ENCODE measurements around the gene CLDN18.

The CLDN18 gene

GRCh38 chr3:138009476-138010272 is at the start of gene CLDN18:
CLDN18 (plus strand) TSS chr3:138010165; CDS start chr3:138010226, 61 bp downstream.
- no peak for DNase-seq

- DNase-seq, result peak; percentile 42
Measured at GRCh38 chr3:137962251-137962650, 47.7 kb upstream of the CLDN18 start.

GRCh38 chr3:137963463-137963862 is 46.5 kb upstream of the CLDN18 start:
- no peak for DNase-seq

- DNase-seq, result peak; percentile 88
Measured at GRCh38 chr3:137970914-137971831, 38.8 kb upstream of the CLDN18 start.

GRCh38 chr3:137972396-137972795 is 37.6 kb upstream of the CLDN18 start:
- DNase-seq, result no peak

GRCh38 chr3:137978328-137978727 is 31.6 kb upstream of the CLDN18 start:
- no peak for DNase-seq

- DNase-seq, result no peak
Measured at GRCh38 chr3:137987723-137988122, 22.2 kb upstream of the CLDN18 start.

GRCh38 chr3:137988152-137988551 is 21.8 kb upstream of the CLDN18 start:
- DNase-seq, result no peak

GRCh38 chr3:137988982-137989381 is 21.0 kb upstream of the CLDN18 start:
- DNase-seq, result no peak

- DNase-seq, result no peak
Measured at GRCh38 chr3:137990427-137990826, 19.5 kb upstream of the CLDN18 start.

GRCh38 chr3:137992592-137992991 is 17.4 kb upstream of the CLDN18 start:
- DNase-seq, result no peak

- DNase-seq, result no peak
Measured at GRCh38 chr3:137998121-137999042, 11.6 kb upstream of the CLDN18 start.

GRCh38 chr3:138003069-138003468 is 6.9 kb upstream of the CLDN18 start:
- DNase-seq, result no peak

- no peak for DNase-seq
Measured at GRCh38 chr3:138005627-138006026, 4.3 kb upstream of the CLDN18 start.

- no peak for DNase-seq
Measured at GRCh38 chr3:138007898-138008297, 2.1 kb upstream of the CLDN18 start.

GRCh38 chr3:138010273-138010590 is 267 bp downstream of the CLDN18 start:
- no peak for DNase-seq

GRCh38 chr3:138011722-138012121 is 1.8 kb downstream of the CLDN18 start:
- peak; percentile 2 for DNase-seq

GRCh38 chr3:138012526-138012925 is 2.6 kb downstream of the CLDN18 start:
- no peak for DNase-seq

- DNase-seq, result no peak
Measured at GRCh38 chr3:138016065-138016464, 6.1 kb downstream of the CLDN18 start.

GRCh38 chr3:138019281-138020069 is 9.5 kb downstream of the CLDN18 start:
- DNase-seq, result no peak

GRCh38 chr3:138023754-138024153 is 13.8 kb downstream of the CLDN18 start:
- DNase-seq, result no peak

- DNase-seq, result no peak
Measured at GRCh38 chr3:138025553-138025952, 15.6 kb downstream of the CLDN18 start.
